ENCODE measurements around the gene RBM45.
A peak's percentile ranks its signal among the peaks of the same experiment; 100 is the strongest.

Gene RBM45

GRCh38 chr2:178069551-178069950 is 42.7 kb upstream of the RBM45 start:
- TF ChIP-seq POLR2AphosphoS5 (IDR thresholded peaks at IDR 0.05; ENCODE audit: low read depth, low read length) (no peak), REST (IDR thresholded peaks at IDR 0.05; ENCODE audit: insufficient read depth in 1 of 2, low read depth in 2 of 2, low read length in 2 of 2) (no peak), TAF1 (IDR thresholded peaks at IDR 0.05; ENCODE audit: borderline replicate concordance, insufficient read depth, low read length) (no peak), FOXP2 (optimal IDR thresholded peaks at IDR 0.05; ENCODE audit: borderline replicate concordance, extremely low read depth, extremely low read length, insufficient read depth) (no peak), SIN3A (IDR thresholded peaks at IDR 0.05; ENCODE audit: borderline replicate concordance, insufficient read depth, low read length) (no peak)

- TF ChIP-seq FOXP2 (optimal IDR thresholded peaks at IDR 0.05; ENCODE audit: borderline replicate concordance, extremely low read depth, extremely low read length, insufficient read depth) (no peak), REST (IDR thresholded peaks at IDR 0.05; ENCODE audit: insufficient read depth in 1 of 2, low read depth in 2 of 2, low read length in 2 of 2) (no peak), TAF1 (IDR thresholded peaks at IDR 0.05; ENCODE audit: borderline replicate concordance, insufficient read depth, low read length) (no peak)
Measured at GRCh38 chr2:178070824-178071223, 41.4 kb upstream of the RBM45 start.

- no peak for TF ChIP-seq TAF1 (IDR thresholded peaks at IDR 0.05; ENCODE audit: borderline replicate concordance, insufficient read depth, low read length)
- no peak for TF ChIP-seq POLR2AphosphoS5 (IDR thresholded peaks at IDR 0.05; ENCODE audit: low read depth, low read length)
- no peak for TF ChIP-seq REST (IDR thresholded peaks at IDR 0.05; ENCODE audit: insufficient read depth in 1 of 2, low read depth in 2 of 2, low read length in 2 of 2)
- no peak for TF ChIP-seq SIN3A (IDR thresholded peaks at IDR 0.05; ENCODE audit: borderline replicate concordance, insufficient read depth, low read length)
- no peak for TF ChIP-seq FOXP2 (optimal IDR thresholded peaks at IDR 0.05; ENCODE audit: borderline replicate concordance, extremely low read depth, extremely low read length, insufficient read depth)
Measured at GRCh38 chr2:178072000-178072382, 40.2 kb upstream of the RBM45 start.

GRCh38 chr2:178072383-178073301 is 39.6 kb upstream of the RBM45 start, which contains the start of gene PDE11A:
Gene PDE11A (minus strand): TSS chr2:178072777. CDS start chr2:178072437, 340 bp downstream.
- TF ChIP-seq FOXP2 (optimal IDR thresholded peaks at IDR 0.05; ENCODE audit: borderline replicate concordance, extremely low read depth, extremely low read length, insufficient read depth) (peak; percentile 94), REST (IDR thresholded peaks at IDR 0.05; ENCODE audit: insufficient read depth in 1 of 2, low read depth in 2 of 2, low read length in 2 of 2) (no peak), SIN3A (IDR thresholded peaks at IDR 0.05; ENCODE audit: borderline replicate concordance, insufficient read depth, low read length) (no peak)

Measured in PFSK-1 (cell line).